Measurements from ENCODE around the gene ADORA1.

- TF ChIP-seq POLR2A (IDR thresholded peaks at IDR 0.05; ENCODE audit: low read length) (no peak), GATA1 (IDR thresholded peaks at IDR 0.05; ENCODE audit: low read depth, low read length) (no peak)
These were observed at the start of gene ADORA1 for GRCh38 chr1:203127666-203128430.
